GM13976 (cell line): ENCODE data around the gene HOXC6.

Experiments used
- DNase-seq: peaks from one replicate; pipeline ENCODE4 v3.0.0; 2012; ENCODE audit warnings: low spot score
- CTCF ChIP-seq: IDR thresholded peaks from 2 replicates; pipeline ENCODE4 v1.5.1; 2012; ENCODE audit warnings: borderline replicate concordance, mild to moderate bottlenecking; ENCODE audit not compliant: insufficient read depth; ENCODE audit errors: extremely low read depth, missing control alignments, control extremely low read depth
- in situ Hi-C: fragments of 300-500 bp; cut with MboI; formaldehyde crosslinking; loops from one replicate; pipeline ENCODE4 v1.12.0; 2022; ENCODE audit warnings: low sequenced_read_pairs, mixed read lengths, inconsistent platforms; ENCODE audit not compliant: unreplicated experiment

The HOXC6 gene

GRCh38 chr12:54042970-54043853 lies 15.0 kb downstream of the HOXC6 start:
- no peak for DNase-seq
- no peak for TF ChIP-seq CTCF
- in situ Hi-C loops, result no loop called here

GRCh38 chr12:54044425-54045103 lies 16.3 kb downstream of the HOXC6 start:
- in situ Hi-C loops, result no loop called here
- TF ChIP-seq CTCF, result no peak
- DNase-seq, result no peak

GRCh38 chr12:54045401-54045800 lies 17.2 kb downstream of the HOXC6 start:
- no peak for TF ChIP-seq CTCF
- in situ Hi-C loops, result no loop called here
- no peak for DNase-seq

- DNase-seq, result no peak
- in situ Hi-C loops, result no loop called here
- TF ChIP-seq CTCF, result no peak
These were observed 17.8 kb downstream of the HOXC6 start for GRCh38 chr12:54045868-54046521.

- in situ Hi-C loops, result no loop called here
- DNase-seq, result no peak
- no peak for TF ChIP-seq CTCF
These were observed 18.5 kb downstream of the HOXC6 start for GRCh38 chr12:54046809-54047159.

- in situ Hi-C loops, result no loop called here
- no peak for DNase-seq
- TF ChIP-seq CTCF, result no peak
These were observed 19.1 kb downstream of the HOXC6 start for GRCh38 chr12:54047160-54047963.
